Measurements from ENCODE around the gene MS4A14. TPM values are rescaled to one million over a fixed set of nuclear protein-coding genes. Genes with fewer than 3 reads are reported as not detected.

MS4A14 gene
- total RNA-seq, 1 donor from 2014 or later, result not detected

GRCh38 chr11:60455531-60456042 is 59.3 kb downstream of the MS4A14 start, which contains the start of gene MS4A1:
Gene MS4A1, plus strand, starts transcription at chr11:60455847. Its CDS starts 6,528 bp downstream, at chr11:60462375.
- Mint-ChIP-seq H3K4me1 (ENCODE audit: low read depth) (no peaks in the 10 kb centered on the region), H3K4me3 (ENCODE audit: low read depth) (no peak within 1 kb of the TSS), H3K27ac (no peak within 1 kb of the TSS), H3K27me3 (peaks cover 8% of the 10 kb centered on the region), H3K9me3 (ENCODE audit: low read depth) (no peaks in the 10 kb centered on the region), H3K36me3 (ENCODE audit: insufficient read depth) (no peaks in the 10 kb centered on the region)
- no peak for TF ChIP-seq CTCF (IDR thresholded peaks at IDR 0.05; ENCODE audit: unreplicated experiment)
- DNase-seq (ENCODE audit: low spot score, unreplicated experiment), result no peak

DNA sequence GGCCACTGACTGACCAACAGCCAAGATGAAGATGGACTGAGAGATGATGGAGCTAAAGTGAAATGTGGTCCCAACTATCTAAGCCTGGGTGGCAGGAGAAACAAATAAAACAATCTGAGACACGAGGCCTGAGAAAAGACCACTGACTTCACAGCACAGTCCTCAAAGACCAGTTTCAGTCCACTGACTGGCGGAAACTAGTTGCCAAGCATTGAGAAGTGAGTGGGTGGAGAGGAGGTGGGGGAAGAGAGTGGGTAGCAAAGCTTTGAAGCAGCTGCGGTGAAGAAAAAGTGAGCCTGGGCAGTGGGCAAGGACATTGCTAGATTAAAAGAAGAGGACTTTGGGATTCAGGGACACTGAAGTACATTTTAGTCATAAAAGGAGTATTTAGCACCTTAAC is 61.3 kb downstream of the MS4A14 start:
- H3K4me1 Mint-ChIP-seq (ENCODE audit: low read depth), result no peaks in the 10 kb centered on the region
- peaks cover 8% of the 10 kb centered on the region for H3K27me3 Mint-ChIP-seq
- no peaks in the 10 kb centered on the region for H3K36me3 Mint-ChIP-seq (ENCODE audit: insufficient read depth)
- H3K27ac Mint-ChIP-seq, result no peak overlapping the region
- H3K9me3 Mint-ChIP-seq (ENCODE audit: low read depth), result no peaks in the 10 kb centered on the region
- TF ChIP-seq CTCF (IDR thresholded peaks at IDR 0.05; ENCODE audit: unreplicated experiment), result no peak
- H3K4me3 Mint-ChIP-seq (ENCODE audit: low read depth), result no peak overlapping the region
- DNase-seq (ENCODE audit: low spot score, unreplicated experiment), result no peak

GRCh38 chr11:60459345-60459744 is 63.1 kb downstream of the MS4A14 start:
- no peak for DNase-seq (ENCODE audit: low spot score, unreplicated experiment)
- Mint-ChIP-seq H3K4me3 (ENCODE audit: low read depth) (no peak overlapping the region), H3K27me3 (peaks cover 11% of the 10 kb centered on the region), H3K36me3 (ENCODE audit: insufficient read depth) (no peaks in the 10 kb centered on the region), H3K9me3 (ENCODE audit: low read depth) (no peaks in the 10 kb centered on the region), H3K27ac (no peak overlapping the region), H3K4me1 (ENCODE audit: low read depth) (no peaks in the 10 kb centered on the region)
- TF ChIP-seq CTCF (IDR thresholded peaks at IDR 0.05; ENCODE audit: unreplicated experiment), result no peak

Other genes starting within 250 kb of the MS4A14 start
- not detected in 2 replicates for gene MS4A6A, start 213.4 kb upstream of the MS4A14 start, total RNA-seq
- gene MS4A4E, start 153.3 kb upstream of the MS4A14 start, total RNA-seq, result not detected in 2 replicates
- 0.33 TPM in 1 of 2 replicates, not detected in the other for gene MS4A4A, start 115.8 kb upstream of the MS4A14 start, total RNA-seq
- gene MS4A6E, start 69.2 kb upstream of the MS4A14 start, total RNA-seq, result not detected in 2 replicates
- not detected in 2 replicates for gene MS4A7, start 17.9 kb upstream of the MS4A14 start, total RNA-seq
- not detected in 2 replicates for gene MS4A5, start 33.1 kb downstream of the MS4A14 start, total RNA-seq
- not detected in 2 replicates for gene MS4A1, start 59.4 kb downstream of the MS4A14 start, total RNA-seq
- not detected in 2 replicates for gene MS4A12, start 96.3 kb downstream of the MS4A14 start, total RNA-seq
- not detected in 2 replicates for gene MS4A13, start 118.9 kb downstream of the MS4A14 start, total RNA-seq